Kasumi-1 (cell line): ENCODE data around the gene NFKBIA.
"Not testable (repeated sequence)": the region's sequence is repeated elsewhere in the genome, so short reads cannot be mapped to it uniquely, and the experiment has no call there.

ENCODE experiments used
- DNase-seq, 2 experiments: peaks; one replicate each; lab custom pipeline; 2025; lab: John Stamatoyannopoulos, UW

Gene NFKBIA

DNA sequence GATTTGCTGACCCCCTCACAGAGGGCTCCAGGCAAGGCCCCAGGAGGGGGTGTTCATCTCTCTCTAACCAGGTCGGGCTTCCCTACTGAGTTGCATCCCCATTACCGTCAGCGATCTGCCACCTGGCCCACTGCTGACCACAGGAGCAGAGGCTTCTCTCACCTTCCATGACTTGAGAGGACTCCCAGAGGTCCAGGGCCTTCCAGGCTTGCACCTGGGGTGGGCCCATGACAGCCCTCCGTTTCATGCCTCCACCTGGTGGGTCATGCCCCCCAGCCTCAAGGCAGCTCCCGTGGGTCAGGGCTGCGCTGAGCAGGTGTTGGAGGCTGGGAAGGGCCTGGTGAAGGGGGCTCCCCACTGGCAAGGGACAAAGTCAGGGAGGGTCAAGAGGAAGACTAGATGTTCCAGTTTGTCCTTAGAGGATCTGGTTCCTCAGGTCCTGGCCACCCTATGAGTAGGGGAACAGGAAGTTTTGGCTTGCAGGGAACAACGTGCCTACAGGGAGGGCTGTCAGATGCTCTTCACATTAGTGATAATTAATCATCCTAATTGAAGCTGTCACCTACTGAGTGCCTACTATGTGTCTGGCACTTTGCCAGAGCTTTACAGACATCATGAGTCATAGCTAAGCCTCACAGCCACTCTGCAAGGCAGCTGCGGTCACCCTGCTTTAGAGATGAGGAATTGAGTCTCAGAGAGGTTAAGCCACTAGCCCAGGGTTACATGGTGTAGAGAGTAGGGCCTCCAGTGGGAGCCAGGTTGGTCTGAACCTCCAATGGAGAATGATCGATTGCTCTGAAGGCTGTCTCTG, 13.8 kb downstream of the NFKBIA start:
- no peak for DNase-seq

DNA sequence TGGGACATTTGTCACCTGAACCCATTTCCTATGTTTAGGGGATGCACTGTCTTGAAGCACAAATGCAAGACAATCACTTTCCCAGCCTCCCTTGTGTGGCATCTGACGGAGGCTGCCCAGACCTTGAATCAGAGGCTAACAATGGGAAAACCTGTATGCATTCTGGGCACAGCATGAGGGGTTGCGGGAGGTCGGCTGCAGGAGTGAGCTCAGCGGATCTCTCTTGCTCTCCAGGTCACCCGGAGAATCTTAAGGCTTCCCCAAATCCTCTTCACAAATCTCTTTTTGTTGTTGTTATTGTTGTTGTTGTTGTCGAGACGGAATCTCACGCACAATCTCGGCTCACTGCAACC, 15.3 kb downstream of the NFKBIA start:
- DNase-seq = no peak

DNA sequence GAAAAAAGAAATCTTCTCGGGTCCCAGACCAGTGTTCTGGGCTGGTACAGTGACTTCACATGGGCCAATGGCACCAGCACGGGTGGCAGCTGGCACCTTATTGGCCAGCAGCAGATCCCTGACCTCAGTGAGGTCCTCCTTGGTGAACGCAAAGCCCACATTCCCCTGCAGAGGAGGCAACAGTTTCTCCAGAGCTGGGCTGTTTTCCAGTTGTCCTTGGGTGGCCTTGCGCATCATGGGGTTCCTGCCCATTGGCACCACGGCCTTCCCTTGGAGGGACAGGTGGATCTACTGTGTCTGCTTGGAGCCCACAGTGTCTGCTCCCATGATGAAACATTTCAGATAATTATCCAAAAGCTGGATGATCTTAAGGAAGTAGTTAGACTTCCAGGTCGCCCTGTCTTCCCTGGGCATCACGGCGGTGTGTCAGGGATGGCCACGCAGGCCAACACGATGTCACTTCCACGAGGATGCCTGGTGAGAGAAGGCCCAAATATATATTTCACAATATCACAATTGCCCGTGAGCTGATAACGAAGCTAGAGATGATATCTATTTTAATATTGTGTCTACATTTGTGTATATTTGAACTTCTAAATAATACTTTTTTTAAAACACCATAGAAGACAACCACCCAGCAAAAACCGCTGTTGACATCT, 15.8 kb downstream of the NFKBIA start:
- no peak for DNase-seq

DNA sequence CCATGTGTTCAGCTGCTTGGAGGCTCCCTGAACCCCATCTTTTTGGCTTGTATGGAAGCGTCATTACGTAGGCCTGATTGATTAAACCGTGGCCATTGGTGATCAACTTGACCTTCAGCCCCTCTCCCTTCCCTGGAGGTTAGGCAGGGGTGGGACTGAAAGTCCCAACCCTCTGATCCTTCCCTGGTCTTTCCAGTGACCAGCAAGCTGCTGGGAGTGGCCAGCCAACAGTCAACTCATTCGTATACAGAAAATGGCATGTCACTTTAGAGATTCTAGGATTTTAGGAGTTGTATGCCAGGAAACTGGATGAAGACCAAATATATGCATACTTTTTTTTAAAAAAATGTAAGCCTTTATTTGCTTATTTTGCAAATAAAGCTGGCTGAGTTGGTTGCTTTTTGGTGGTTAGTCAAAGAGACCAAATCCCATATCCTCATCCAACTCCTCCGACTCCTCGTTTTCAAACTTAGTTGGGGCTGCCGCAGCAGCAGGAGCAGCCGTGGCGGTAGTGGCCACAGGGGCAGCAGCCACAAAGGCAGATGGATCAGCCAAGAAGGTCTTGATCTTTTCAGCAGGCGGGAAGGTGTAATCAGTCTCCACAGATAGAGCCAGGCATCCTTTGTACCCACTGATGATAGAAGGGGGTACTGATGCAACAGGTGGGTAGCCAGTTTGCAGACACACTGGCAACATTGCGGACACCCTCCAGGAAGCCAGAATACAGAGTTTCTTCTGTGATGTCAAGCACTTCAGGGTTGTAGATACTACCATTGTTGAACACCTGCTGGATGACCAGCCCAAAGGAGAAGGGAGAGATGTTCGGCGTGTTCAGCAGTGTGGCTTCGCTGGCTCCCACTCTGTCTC, 16.6 kb downstream of the NFKBIA start:
- no peak for DNase-seq

DNA sequence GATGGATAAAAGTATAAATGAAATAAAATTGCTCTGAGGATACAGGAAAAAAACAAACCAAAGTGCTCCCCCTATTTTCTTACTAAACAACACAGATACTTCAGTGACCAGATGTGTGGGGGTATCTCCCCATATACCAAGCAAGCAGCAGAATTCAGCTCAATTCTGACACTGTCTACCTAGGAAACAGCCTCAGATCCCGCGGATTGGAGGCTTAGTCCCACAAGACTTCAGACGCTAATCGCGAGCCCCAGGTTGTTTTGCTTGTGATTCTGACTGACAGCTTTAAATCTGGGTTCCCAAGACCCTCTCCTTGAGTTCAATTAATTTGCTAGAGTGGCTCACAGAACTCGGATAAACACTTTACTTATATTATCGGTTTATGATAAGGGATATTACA, 17.3 kb downstream of the NFKBIA start:
- no peak for DNase-seq

DNA sequence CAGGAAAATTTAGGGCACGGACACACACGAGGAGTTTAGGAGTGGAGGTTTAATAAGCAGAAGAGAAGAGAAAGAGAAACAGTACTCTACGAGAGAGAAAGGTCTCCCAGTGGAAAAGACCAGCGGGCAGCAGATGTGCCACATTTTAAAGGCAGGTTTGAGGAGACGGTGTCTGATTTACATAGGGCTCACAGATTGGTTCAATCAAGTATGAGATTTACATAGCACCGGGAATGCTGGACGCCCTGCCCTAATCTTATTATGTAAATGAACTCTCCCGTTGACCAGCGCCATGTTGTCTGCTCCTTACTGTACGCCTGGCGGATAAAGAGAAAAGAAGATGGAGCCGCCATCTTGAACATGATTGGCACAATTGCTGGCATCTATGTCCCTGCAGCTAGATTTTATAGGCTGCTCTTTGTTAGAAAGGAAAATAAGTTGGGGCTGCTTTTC, 17.9 kb downstream of the NFKBIA start:
- no peak for DNase-seq

DNA sequence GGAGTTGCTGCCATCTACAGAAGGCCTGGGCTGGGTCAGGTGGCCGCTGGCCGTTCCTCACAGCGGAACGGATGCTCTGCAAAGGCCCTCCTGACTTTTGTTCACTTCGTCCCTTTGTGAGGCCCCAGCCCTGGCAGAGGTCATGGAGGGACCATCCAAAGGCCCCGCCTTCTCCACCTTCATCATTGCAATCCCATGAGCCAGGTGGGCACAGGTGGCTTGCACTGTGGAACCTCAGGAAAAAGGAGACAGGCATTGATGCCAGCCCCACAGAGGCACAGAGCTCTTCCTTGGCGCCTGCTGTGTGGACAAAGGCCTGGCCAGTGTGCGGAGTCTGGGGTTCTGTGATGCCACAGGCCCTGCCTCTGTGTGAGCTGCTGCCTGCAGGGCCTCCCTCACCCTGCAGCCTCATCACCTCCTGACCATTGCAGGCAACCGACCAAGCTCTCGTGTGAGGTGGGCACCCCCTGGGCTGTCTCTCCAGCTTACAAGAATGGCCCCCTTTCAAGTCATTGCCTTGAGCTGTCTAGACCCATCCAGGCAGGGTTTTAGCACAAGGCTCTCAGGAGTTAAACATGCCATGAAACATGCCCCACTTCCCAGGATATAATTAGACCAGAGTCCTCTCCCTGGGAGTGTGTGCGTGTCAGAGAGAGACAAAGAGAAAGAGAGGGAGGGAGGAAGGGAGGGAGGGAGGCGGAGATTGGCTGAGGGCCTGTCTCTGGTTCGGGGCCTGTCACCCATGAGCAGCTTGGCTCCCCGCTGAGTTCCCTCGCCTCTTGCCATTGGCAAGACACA, 19.3 kb downstream of the NFKBIA start:
- DNase-seq = no peak

DNA sequence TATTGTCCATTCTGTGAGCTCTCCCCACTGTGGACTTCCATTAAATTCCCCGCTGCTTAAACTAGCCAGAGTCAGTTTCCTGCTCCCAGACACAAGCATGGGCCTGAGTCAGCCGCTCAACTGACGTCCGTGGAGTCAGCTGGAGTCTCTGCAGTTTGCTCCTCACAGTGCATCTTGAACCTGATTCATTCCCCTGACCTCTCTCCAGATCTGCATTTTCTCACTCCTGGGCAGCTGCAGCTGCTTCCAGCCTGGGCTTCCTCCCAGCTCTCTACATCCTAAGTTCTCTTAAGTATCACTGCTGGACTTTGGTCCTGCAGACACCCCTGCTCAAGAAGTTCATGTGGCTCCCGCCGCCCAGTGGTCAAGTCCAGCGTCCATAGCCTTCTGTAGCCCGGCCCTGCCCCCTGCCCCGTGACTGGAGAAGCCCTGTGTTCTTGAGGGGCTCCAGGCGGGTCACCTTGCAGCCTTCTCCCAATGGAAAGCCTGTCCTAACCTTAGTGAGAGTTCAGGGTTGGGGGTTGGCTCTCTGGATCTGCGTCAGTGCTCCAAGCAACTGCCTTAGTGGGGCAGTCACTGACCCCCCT, 20.0 kb downstream of the NFKBIA start:
- DNase-seq = no peak

DNA sequence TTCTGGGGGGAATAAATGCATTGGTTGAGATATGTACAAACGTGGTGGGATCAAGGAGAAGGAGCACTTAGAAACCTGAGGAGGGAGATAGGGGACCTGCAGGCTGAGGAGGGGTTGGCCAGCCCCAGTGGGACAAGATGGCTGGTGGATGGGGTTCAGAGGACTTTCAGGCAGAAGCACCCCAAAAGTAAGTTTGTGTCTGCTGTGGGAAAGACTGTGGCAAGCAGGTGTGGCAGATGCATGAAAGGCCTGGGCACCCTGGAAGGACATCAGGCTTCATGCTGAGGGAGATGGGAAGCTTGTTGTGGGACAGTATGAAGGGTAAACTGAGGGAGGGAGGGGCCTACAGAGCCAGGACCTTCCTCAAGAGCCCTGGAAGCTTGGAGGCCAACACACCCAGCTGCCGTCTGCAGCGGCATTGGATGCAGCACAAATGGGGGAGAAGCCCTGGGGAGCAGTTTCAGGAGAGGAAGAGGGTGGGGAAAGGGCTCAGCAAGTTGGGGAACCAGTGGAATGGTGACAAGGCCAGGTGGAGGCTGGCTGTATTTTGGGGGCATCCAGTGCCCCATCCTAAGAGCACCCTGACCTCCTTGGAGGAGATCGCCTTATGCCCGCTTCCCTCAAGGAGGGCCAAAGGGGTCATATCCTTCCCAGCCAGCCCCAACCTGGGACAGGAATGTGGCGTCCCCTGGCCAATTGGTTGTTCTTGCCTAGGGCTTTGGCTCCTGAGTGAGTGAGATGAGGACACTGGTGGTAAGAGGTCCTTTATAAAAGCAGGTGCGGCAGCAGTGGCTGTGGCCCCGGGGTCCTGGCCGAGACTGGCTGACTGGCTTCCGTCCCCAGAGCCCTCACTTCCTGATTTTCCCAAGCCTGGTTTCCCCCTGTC, 20.7 kb downstream of the NFKBIA start:
- DNase-seq = no peak

DNA sequence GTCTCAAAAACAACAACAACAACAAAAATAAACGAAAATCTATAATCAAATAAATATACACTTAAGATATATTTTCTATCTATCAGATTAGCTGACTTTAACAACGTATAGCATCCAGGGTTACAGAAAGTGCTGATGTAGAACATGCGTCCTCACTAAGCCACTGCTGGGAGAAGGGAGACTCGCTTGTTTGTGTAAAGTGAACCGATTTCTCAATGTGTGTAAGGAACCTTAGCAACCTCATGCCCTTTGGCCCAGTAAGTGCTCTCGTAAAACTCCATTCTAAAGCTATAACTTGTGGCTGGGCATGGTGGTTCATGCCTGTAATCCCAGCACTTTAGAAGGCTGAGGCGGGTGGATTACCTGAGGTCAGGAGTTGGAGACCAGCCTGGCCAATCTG, 23.8 kb downstream of the NFKBIA start:
- DNase-seq = no peak

DNA sequence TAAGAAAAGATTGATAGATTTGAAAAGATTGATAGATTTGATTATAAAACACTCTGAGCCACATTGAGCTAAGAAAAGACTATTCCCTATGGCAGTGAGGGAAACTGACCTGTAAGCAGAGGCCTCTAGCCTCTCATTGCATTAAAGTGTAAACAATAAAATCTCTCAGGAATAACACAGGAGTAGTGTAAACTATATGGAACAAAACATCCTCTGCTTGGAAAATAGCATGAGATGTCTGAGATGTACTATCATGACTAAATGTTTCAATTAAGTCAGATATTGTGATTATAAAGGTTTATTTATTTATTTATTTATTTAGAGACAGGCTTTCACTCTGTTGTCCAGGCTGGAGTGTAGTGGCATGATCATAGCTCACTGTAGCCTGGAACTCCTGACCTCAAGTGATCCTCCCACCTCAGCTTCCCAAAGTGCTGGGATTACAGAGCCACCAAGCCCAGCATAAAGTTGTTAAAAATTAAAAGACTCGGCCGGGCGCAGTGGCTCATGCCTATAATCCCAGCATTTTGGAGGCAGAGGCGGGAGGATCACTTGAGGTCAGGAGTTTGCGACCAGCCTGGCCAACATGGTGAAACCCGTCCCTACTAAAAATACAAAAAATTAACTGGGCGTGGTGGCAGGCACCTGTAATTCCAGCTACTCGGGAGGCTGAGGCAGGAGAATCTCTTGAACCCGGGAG, 25.2 kb downstream of the NFKBIA start:
- DNase-seq = not testable (repeated sequence)

DNA sequence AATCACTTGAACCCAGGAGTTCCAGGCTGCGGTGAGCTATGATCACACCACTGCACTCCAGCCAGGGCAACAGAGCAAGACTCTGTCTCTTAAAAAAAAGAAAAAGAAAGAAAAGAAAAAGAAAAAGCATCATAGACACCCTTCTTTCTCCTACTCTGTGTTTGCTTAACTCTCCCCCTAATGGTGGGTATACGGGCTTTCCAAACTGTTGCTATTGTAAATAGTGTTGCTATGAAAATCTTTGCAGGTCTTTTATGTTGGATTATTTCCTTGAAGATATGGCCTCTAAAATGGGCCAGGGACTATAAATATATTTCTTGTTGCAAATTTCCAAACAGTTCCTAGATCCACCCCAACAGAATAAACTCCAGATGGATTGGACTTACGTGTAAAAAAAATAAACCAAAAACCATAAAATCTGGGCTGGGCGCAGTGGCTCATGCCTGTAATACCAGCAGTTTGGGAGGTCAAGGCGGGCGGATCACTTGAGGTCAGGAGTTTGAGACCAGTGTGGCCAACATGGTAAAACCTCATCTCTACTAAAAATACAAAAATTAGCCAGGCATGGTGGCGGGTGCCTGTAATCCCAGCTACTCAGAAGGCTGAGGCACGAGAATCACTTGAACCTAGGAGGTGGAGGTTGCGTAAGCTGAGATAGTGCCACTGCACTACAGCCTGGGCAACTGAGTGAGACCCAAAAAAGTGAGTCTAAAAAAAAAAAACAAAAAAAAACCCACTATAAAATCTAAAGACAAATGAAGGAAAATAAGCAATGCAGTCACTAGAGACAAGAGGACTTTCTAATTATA, 25.9 kb downstream of the NFKBIA start:
- DNase-seq = no peak

DNA sequence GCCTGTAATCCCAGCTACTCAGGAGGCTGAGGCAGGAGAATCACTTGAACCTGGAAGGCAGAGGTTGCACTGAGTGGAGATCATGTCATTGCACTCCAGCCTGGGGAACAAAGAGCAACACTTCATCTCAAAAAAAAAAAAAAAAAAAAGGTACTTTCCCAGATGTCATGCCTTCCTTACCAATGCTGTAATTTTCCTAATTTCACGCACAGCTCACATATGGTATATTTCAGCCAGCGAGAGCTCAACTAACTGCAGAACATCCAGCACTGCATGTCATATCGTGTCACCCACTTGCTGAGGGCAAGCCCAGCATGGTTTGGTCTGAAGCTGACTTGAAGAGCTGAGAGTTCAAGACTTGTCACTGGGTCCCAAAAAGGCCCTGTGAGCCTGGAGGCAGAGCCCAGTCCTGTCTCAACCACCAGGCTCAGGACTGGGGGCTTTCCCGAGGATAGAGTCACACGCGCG, 29.0 kb downstream of the NFKBIA start:
- no peak for DNase-seq

DNA sequence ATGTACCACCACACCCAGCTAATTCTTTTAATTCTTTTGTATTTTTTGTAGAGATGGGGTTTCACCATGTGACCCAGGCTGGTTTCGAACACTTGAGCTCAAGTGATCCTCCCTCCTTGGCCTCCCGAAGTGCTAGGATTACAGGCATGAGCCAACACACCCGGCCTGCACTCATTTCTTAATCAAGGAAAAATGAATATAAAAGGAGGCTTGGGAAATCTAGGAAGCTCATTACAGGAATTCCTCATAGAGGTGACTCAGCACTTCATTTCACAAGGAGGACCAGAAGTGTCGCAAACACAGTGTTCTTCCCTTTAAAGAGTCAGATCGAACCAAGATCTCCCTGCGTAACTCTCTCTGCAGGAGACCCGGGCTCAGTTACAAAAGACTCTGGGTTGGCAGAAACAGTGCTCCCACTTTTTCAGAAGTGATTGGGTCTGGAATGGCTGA, 30.3 kb downstream of the NFKBIA start:
- peak; percentile 41 to 49 for DNase-seq

DNA sequence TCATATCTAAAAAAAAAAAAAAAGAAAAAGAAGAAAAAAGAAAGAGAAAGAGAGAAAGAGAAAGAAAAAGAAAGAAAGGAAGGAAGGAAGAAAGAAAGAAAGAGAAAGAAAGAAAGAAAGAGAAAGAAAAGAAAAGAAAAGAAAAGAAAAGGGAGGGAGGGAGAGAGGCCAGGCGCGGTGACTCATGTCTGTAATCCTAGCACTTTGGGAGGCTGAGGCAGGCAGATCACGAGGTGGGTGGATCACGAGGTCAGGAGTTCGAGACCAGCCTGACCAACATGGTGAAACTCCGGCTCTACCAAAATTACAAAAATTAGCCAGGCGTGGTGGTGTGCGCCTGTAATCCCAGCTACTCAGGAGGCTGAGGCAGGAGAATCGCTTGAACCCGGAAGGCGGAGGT, 31.3 kb downstream of the NFKBIA start:
- not testable (repeated sequence) for DNase-seq

DNA sequence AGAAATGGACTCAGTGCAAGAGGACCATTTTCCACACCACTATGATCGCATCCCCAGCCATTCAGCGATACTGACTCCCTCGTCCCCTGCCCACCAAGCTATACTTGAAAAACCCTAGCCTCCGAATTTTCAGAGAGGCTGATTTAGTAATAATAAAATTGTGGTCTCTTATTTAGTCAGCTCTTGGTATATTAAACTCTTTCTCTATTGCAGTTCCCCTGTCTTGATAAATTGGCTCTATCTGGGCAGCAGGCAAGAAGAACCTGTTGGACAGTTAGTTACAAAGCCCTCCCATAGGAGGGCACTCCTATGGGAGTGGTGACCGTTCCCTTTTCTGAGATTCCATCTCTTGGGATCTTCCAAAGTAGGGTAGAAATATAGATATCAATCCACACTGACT, 33.6 kb downstream of the NFKBIA start:
- DNase-seq = no peak

DNA sequence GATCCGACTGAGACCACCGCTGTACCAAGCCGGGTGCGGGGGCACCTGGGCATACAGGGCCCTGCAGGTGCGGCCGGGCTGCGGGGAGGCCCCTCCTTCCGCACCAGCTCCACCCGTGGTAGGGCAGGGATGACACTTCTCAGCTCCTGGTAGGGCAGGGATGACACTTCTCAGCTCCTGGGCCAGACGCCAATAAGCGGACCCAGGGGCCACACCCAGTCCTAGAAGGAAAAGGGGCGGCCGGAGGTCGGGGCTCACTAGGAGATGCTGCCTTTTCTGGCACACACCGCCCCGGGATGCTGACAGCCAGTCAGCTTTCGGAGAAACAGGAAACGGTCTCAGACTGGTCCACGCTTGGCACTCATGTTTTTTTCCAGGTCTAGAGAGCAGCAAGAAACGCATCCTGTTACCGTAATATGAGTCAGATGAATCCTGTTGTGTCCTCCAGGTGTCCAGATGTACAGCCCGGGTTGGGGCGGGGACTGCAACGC, 34.8 kb downstream of the NFKBIA start:
- no peak for DNase-seq

DNA sequence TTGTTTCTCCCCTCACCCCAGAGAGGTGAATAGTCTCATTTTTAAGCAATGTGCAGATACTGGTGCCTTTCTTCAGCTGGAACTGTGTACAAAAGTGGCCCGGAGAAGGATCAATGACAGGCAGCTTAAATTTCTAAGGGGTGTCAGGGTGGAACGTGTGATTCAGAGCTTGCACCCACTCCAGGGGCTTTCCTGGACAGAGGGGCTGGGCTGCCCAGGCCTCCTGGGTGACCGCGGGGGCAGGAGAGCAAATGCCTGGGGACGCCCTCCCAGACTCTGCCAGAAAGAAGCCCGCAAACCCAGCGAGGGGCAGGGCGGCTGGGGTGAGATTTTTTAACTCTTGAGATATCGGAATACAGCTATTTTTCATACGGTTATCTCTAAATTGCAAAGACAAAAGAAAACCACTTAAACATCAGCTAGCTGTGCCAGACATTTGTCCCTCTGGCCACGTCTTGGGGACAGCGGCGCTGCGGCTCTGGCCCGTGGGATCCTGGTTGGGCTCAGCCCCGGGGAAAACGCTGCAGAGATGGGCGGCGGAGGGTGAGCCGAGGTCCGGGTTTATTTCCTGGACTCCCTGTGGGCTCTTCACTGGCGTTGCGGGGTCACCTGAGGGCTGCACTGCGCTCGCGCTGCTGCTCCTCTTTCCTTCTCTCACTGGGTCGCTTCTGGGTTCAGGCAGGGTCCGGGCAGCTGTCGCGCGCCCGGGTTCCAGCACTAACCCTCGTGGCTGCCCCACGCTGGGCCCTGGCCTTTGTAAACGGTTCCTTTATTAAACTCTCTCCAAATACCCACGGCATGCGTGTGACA, 35.8 kb downstream of the NFKBIA start:
- DNase-seq = no peak
